Liver (tissue), 9 donors: Measurements from ENCODE around the gene MYOM3. TPM values are rescaled to one million over a fixed set of nuclear protein-coding genes. Genes with fewer than 3 reads are reported as not detected.

Experiments used
- DNase-seq: peaks from one replicate; pipeline ENCODE4 v3.0.0-alpha.2; 2017; ENCODE audit warnings: low spot score
- H3K27ac ChIP-seq, 2 donors: one replicate each; pipeline ENCODE4 v1.7.0; 2013; ENCODE audit warnings: inconsistent platforms in 2 of 2, low read length in 2 of 2, control low read depth in 1 of 2, low read depth in 1 of 2, mild to moderate bottlenecking in 1 of 2
- H3K27me3 ChIP-seq, 4 donors: one replicate each; pipeline versions ENCODE4 v1.6.1 to v1.7.0; 2013; ENCODE audit warnings: low read length in 3 of 4, inconsistent platforms in 1 of 4, mild to moderate bottlenecking in 1 of 4, moderate library complexity in 1 of 4; ENCODE audit not compliant: control insufficient read depth in 4 of 4, insufficient read depth in 4 of 4
- H3K36me3 ChIP-seq, 4 donors: one replicate each; pipeline versions ENCODE4 v1.6.1 to v1.7.0; 2013; ENCODE audit warnings: low read length in 3 of 4, mild to moderate bottlenecking in 3 of 4, low read depth in 1 of 4, moderate library complexity in 1 of 4; ENCODE audit not compliant: control insufficient read depth in 4 of 4, insufficient read depth in 3 of 4
- H3K4me1 ChIP-seq, 4 donors: one replicate each; pipeline versions ENCODE4 v1.6.1 to v1.7.0; 2013; ENCODE audit warnings: low read length in 3 of 4, mild to moderate bottlenecking in 3 of 4, moderate library complexity in 1 of 4; ENCODE audit not compliant: control insufficient read depth in 4 of 4, insufficient read depth in 4 of 4
- H3K4me3 ChIP-seq, 3 donors: one replicate each; pipeline versions ENCODE4 v1.6.1 to v1.7.0; 2013; ENCODE audit warnings: low read length in 3 of 3, control low read depth in 1 of 3, low read depth in 1 of 3, mild to moderate bottlenecking in 1 of 3
- H3K9ac ChIP-seq, 2 donors: one replicate each; pipeline ENCODE4 v1.7.0; 2013; ENCODE audit warnings: low read length in 2 of 2, mild to moderate bottlenecking in 2 of 2, moderate library complexity in 2 of 2, control low read depth in 1 of 2, low read depth in 1 of 2
- H3K9me3 ChIP-seq, 4 donors: one replicate each; pipeline versions ENCODE4 v1.6.1 to v1.7.0; 2013; ENCODE audit warnings: low read length in 3 of 4; ENCODE audit not compliant: control insufficient read depth in 4 of 4
- EGR1 ChIP-seq, 2 donors: IDR thresholded peaks; 2 replicates each; pipeline ENCODE4 v1.6.1; 2016 to 2018; ENCODE audit warnings: antibody characterized with exemption in 2 of 2, low read depth in 2 of 2
- FOXA1 ChIP-seq: IDR thresholded peaks from 2 replicates; pipeline ENCODE4 v1.6.1; 2016; ENCODE audit warnings: antibody characterized with exemption
- GABPA ChIP-seq, 2 donors: IDR thresholded peaks in 1 of 2; conservative IDR thresholded peaks in 1 of 2; 2 replicates each; pipeline ENCODE4 v1.6.1; 2016; ENCODE audit warnings: antibody characterized with exemption in 2 of 2, mild to moderate bottlenecking in 1 of 2, moderate library complexity in 1 of 2
- HNF4A ChIP-seq, 2 donors: conservative IDR thresholded peaks; 2 replicates each; pipeline ENCODE4 v1.6.1; 2016; ENCODE audit warnings: antibody characterized with exemption in 2 of 2, mild to moderate bottlenecking in 2 of 2
- HNF4G ChIP-seq: IDR thresholded peaks from 2 replicates; pipeline ENCODE4 v1.6.1; 2016; ENCODE audit warnings: antibody characterized with exemption
- NR2F2 ChIP-seq: IDR thresholded peaks from 2 replicates; pipeline ENCODE4 v1.6.1; 2016; ENCODE audit warnings: antibody characterized with exemption
- RAD21 ChIP-seq, 2 donors: IDR thresholded peaks; 2 replicates each; pipeline ENCODE4 v1.6.1; 2016; ENCODE audit warnings: antibody characterized with exemption in 2 of 2, mild to moderate bottlenecking in 2 of 2
- RXRA ChIP-seq, 2 donors: IDR thresholded peaks; 2 replicates each; pipeline ENCODE4 v1.6.1; 2017 to 2018; ENCODE audit warnings: antibody characterized with exemption in 2 of 2, mild to moderate bottlenecking in 1 of 2
- SP1 ChIP-seq: IDR thresholded peaks from 2 replicates; pipeline ENCODE4 v1.6.1; 2018; ENCODE audit warnings: antibody characterized with exemption, mild to moderate bottlenecking
- TAF1 ChIP-seq: conservative IDR thresholded peaks from 2 replicates; pipeline ENCODE4 v1.6.1; 2016; ENCODE audit warnings: antibody characterized with exemption, mild to moderate bottlenecking
- WGBS: extraction: QIAGEN DNeasy Blood & Tissue Kit; methylation state at CpG from one replicate; pipeline ENCODE4 v1.1.7; 2013; 5-methylcytosine and 5-hydroxymethylcytosine counted together
- polyA plus RNA-seq, 2 donors: library from polyadenylated mRNA; stranded (reverse) in 1 of 2; unstranded in 1 of 2; fragments of 200-250 nt in 1 of 2; fragments of >200 nt in 1 of 2; fragmentation: Nextera tagmentation in 1 of 2; extraction: Ambion mirVana in 1 of 2; gene quantifications; one replicate each; pipeline versions ENCODE4 v1.2.1 to v1.2.3, GENCODE V29; 2013 to 2015
- total RNA-seq, 2 donors: library from RNA; depleted of rRNA; stranded (reverse); fragments of >200 nt; gene quantifications; one replicate each; pipeline ENCODE4 v1.2.3, GENCODE V29; 2014
- TF ChIP-seq, protein P1 (sequence below): IDR thresholded peaks from 2 replicates; pipeline ENCODE4 v1.6.1; 2016; ENCODE audit warnings: antibody characterized with exemption
- TF ChIP-seq, protein P2 (sequence below): fragments of 150-350 bp; IDR thresholded peaks from 2 replicates; pipeline ENCODE4 v1.5.1; 2017; ENCODE audit warnings: improper control_type of control experiment, low read depth, low read length; ENCODE audit not compliant: missing input control
- TF ChIP-seq, protein P3 (sequence below): IDR thresholded peaks from 2 replicates; pipeline ENCODE4 v1.6.1; 2016; ENCODE audit warnings: antibody characterized with exemption
- TF ChIP-seq, protein P4 (sequence below): IDR thresholded peaks from 2 replicates; pipeline ENCODE4 v1.6.1; 2016; ENCODE audit warnings: antibody characterized with exemption
- donor health status: healthy.
- donor health status: healthy.
- donor health status: healthy.
- donor health status: healthy.
- donor health status: healthy.

Gene MYOM3
- total and polyA plus RNA-seq, 4 donors, result 0.01 to 0.17 (median 0.05) TPM; not detected in 1

DNA sequence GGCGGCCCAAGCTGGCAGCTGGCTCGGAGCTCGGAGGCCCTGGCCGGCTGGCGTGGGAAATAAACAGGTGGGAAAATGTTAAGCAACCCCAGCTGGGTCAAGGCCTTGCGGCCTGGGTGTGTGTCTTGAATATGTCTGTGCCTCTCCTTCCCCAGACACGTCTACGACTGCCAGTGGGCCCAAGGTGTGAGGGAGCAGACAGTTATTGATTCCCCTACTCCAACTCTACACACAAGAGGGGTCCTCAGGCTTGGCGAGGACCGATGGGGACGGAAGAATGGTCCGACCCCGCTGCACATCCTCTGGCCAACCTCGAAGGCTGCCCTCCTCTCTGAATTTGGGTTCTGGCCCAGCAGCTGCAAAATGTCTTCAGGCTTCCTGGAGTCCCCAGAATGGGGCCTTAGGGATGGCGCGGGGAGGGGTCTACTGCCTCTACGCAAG lies 28.8 kb upstream of the MYOM3 start:
- Histone ChIP-seq H3K27me3 (no peaks in the 10 kb centered on the region), H3K9me3 (no peaks in the 10 kb centered on the region), H3K27ac (no peak overlapping the region), H3K4me1 (peaks cover 4 to 27% (median 24%) of the 10 kb centered on the region in 4 donors), H3K9ac (no peak overlapping the region), H3K4me3 (no peak overlapping the region), H3K36me3 (no peaks in the 10 kb centered on the region)
- TF ChIP-seq, protein P1, sequence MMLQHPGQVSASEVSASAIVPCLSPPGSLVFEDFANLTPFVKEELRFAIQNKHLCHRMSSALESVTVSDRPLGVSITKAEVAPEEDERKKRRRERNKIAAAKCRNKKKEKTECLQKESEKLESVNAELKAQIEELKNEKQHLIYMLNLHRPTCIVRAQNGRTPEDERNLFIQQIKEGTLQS, result no peak
- no peak for TF ChIP-seq GABPA (IDR thresholded peaks at IDR 0.05 in 1 of 2, conservative IDR thresholded peaks at IDR 0.05 in 1 of 2)
- no peak for TF ChIP-seq EGR1 (IDR thresholded peaks at IDR 0.05; ENCODE audit: low read depth in 2 of 2)
- TF ChIP-seq, protein P2, sequence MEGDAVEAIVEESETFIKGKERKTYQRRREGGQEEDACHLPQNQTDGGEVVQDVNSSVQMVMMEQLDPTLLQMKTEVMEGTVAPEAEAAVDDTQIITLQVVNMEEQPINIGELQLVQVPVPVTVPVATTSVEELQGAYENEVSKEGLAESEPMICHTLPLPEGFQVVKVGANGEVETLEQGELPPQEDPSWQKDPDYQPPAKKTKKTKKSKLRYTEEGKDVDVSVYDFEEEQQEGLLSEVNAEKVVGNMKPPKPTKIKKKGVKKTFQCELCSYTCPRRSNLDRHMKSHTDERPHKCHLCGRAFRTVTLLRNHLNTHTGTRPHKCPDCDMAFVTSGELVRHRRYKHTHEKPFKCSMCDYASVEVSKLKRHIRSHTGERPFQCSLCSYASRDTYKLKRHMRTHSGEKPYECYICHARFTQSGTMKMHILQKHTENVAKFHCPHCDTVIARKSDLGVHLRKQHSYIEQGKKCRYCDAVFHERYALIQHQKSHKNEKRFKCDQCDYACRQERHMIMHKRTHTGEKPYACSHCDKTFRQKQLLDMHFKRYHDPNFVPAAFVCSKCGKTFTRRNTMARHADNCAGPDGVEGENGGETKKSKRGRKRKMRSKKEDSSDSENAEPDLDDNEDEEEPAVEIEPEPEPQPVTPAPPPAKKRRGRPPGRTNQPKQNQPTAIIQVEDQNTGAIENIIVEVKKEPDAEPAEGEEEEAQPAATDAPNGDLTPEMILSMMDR, result no peak
- DNase-seq, result no peak
- WGBS, result 88% methylated on average over 17 of the region's 17 CpGs

DNA sequence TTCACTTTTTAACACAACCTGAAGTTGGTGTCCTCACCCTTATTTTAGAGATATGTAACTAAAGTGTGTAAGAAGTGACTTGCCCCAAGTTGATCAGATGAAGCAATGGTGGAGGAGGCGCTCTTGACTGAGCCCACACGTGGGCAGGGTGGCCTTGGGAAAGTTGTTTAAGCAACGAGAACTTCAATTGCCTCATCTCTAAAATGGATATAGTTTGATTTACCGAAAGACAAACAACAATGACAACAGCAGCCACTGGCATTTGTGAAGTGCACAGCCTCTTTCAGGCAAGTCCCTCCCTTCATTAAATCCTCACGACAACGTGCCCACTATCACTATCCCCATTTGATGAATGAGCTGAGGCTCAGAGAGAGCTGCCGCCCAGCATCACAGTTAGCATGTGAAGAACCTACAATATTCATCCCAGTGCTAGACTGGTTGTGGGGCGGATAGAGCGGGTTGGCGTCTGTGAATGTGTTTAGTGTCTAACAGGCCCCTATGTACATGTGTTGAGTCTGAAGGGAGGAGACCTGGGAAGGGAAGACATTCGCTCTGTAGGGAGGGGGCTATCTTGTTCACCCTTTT lies 28.0 kb upstream of the MYOM3 start:
- no peak overlapping the region for H3K27ac ChIP-seq
- 91% methylated on average over 11 of the region's 11 CpGs for WGBS
- H3K9me3 ChIP-seq, result no peaks in the 10 kb centered on the region
- no peaks in the 10 kb centered on the region for H3K36me3 ChIP-seq
- no peak overlapping the region for H3K4me3 ChIP-seq
- no peaks in the 10 kb centered on the region for H3K27me3 ChIP-seq
- DNase-seq, result no peak
- peaks cover 4 to 27% (median 24%) of the 10 kb centered on the region in 4 donors for H3K4me1 ChIP-seq
- TF ChIP-seq, protein P3, sequence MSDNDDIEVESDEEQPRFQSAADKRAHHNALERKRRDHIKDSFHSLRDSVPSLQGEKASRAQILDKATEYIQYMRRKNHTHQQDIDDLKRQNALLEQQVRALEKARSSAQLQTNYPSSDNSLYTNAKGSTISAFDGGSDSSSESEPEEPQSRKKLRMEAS, result no peak
- H3K9ac ChIP-seq, result no peak overlapping the region

DNA sequence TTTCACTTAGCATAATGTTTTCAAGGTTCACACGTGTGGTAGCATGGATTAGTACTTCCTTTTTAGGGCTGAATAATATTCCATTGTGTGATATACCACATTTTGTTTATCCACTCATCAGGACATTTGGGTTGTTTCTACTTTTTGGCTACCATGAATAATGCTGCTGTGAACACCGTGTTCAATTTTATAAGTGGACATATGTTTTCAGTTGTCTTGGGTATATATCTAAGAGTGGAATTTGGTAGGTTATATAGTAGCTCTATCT lies 27.2 kb upstream of the MYOM3 start:
- Histone ChIP-seq H3K9ac (no peak overlapping the region), H3K4me3 (no peak overlapping the region), H3K4me1 (peaks cover 4 to 27% (median 24%) of the 10 kb centered on the region in 4 donors), H3K27me3 (no peaks in the 10 kb centered on the region), H3K9me3 (no peaks in the 10 kb centered on the region), H3K36me3 (no peaks in the 10 kb centered on the region), H3K27ac (no peak overlapping the region)
- no peak for DNase-seq
- 84% methylated on average over 2 of the region's 2 CpGs for WGBS
- TF ChIP-seq SP1 (no peak), RXRA (IDR thresholded peaks at IDR 0.05) (no peak), HNF4A (conservative IDR thresholded peaks at IDR 0.05) (no peak), FOXA1 (no peak)

DNA sequence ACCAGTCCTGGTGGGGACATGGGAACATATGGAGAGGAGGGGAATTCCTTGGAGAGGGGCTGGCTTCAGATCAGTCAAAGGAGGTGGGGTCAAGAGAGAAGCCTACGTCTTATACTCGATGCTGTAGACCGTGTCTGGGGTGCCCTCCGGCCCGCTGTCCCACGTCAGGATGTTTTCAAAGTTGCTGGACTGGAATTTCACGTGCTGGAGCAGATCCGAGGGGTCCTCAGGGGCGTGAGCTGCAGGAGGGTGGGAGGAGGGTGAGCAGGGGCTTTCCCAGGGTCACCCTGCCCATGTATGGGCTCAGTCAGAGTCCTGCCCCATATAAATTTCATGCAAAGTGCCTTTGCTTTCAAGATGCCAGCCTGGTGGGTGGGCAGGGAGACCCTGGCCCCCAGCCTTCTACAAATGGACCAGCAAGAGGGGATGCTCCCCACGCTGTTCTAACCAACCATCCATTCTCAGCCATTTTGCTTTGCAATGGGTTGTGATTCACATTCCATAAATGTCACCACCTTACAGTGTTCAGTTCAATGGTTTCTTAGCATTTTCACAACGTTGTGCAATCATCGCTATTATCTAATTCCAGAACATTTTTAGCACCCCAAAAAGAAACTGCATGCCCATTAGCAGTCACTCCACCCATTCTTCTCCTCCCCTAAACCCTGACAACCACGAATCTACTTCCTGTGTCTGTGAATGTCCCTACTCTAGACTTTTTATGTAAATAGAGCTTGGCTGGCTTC lies 26.7 kb upstream of the MYOM3 start:
- H3K36me3 ChIP-seq, result peaks cover 0 to 3% (median 0%) of the 10 kb centered on the region in 4 donors
- WGBS, result 83% methylated on average over 13 of the region's 13 CpGs
- no peak overlapping the region for H3K9ac ChIP-seq
- H3K27me3 ChIP-seq, result no peaks in the 10 kb centered on the region
- no peaks in the 10 kb centered on the region for H3K9me3 ChIP-seq
- no peak overlapping the region for H3K4me3 ChIP-seq
- H3K27ac ChIP-seq, result no peak overlapping the region
- no peak for DNase-seq
- H3K4me1 ChIP-seq, result peaks cover 4 to 24% (median 22%) of the 10 kb centered on the region in 4 donors
- TF ChIP-seq, protein P2, result no peak
- TF ChIP-seq, protein P4, sequence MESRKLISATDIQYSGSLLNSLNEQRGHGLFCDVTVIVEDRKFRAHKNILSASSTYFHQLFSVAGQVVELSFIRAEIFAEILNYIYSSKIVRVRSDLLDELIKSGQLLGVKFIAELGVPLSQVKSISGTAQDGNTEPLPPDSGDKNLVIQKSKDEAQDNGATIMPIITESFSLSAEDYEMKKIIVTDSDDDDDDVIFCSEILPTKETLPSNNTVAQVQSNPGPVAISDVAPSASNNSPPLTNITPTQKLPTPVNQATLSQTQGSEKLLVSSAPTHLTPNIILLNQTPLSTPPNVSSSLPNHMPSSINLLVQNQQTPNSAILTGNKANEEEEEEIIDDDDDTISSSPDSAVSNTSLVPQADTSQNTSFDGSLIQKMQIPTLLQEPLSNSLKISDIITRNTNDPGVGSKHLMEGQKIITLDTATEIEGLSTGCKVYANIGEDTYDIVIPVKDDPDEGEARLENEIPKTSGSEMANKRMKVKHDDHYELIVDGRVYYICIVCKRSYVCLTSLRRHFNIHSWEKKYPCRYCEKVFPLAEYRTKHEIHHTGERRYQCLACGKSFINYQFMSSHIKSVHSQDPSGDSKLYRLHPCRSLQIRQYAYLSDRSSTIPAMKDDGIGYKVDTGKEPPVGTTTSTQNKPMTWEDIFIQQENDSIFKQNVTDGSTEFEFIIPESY, result no peak
- no peak for TF ChIP-seq RXRA (IDR thresholded peaks at IDR 0.05)
- no peak for TF ChIP-seq RAD21 (IDR thresholded peaks at IDR 0.05)
- no peak for TF ChIP-seq TAF1
- TF ChIP-seq NR2F2, result no peak
- TF ChIP-seq, protein P3, result no peak
- TF ChIP-seq HNF4A (conservative IDR thresholded peaks at IDR 0.05), result no peak
- TF ChIP-seq HNF4G, result no peak
- TF ChIP-seq FOXA1, result no peak
- TF ChIP-seq GABPA (IDR thresholded peaks at IDR 0.05 in 1 of 2, conservative IDR thresholded peaks at IDR 0.05 in 1 of 2), result no peak
